ENCODE measurements around the gene KATNAL1.
"Not testable (repeated sequence)": the region's sequence is repeated elsewhere in the genome, so short reads cannot be mapped to it uniquely, and the experiment has no call there.

The KATNAL1 gene

DNA sequence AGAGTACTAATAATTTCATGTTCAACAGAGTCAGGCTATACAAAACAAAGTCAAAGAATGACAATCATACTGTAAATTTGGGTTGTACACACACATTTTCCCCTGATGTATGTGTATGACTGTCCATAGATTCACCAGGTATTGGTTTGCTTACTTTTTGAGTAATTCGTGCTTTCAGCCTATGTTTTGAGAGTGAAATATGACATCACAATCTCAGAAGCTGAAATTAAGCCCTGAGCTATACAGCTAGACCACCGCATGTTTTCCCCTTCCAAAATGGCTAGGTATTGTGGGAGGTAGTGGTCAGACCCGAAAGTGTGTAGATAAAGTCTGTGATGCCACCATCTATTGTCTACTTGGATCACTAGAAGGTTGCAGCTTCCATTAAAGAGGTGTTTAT is 102.8 kb downstream of the KATNAL1 start:
- peak; percentile 41 to 73 for ATAC-seq

DNA sequence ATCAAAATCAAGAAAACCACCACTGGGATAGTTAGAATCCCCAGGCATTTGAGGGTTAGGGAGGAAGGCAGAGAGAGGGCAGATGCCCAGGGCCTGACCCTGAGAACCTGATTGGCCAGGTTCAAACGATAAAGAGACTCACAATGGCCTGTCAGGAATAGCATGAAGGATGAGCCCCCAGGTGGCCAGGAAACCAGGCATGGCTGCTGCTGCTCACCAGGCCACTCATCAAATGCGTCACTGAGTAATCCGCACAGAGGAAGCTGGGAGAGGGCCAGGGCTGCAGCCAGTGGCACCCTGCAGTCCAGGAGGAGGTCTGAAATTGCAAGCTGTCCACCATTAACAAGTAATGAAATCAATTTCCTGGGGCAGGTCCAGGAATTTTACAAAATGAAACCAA is 111.3 kb downstream of the KATNAL1 start:
- no peak for ATAC-seq

- ATAC-seq: no peak
Observed at GRCh38 chr13:30194906-30195305, 112.4 kb downstream of the KATNAL1 start.

DNA sequence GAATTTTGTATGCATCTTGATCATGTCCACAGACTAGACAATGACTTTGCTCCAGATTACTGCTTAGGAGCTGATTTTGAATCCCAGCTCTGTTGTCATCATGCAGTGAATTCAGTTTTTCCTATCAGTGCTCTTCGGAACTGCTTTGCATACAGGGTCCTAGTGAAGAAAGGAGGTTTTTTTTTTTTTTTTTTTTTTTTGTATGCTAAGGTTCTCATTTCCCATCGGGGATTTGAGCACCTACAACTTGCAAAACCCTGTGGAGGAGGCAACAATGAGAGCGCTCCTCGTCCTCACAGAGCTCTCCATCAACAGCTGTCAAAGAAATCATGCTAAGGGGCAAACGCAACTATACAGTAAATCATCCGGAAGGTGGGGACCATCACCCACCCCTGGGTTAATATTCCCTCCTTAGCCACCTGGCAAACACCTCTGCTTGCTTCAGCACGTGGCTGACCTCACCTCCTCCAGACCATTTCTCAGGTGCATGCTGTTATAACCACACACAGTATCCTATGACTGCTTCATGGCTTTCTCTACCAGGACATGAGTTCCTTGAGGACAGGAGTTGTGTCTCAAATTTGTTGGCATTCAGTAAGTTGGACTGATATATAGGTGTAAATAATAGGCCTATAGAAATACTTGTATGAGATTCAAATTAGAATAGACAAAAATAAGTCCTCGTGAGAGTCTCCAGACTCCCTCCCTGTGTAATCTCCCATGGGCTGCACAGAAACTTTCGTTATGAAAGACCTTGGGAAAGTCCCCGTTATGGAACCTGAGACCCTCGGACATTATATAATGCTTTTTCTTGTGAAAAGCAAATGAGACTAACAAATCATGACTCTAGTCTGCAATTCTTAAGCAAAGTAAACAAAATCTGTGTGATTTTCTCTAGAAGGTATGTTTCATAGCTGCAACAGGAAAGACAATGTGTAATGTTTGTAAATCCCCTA is 113.8 kb downstream of the KATNAL1 start:
- no peak for ATAC-seq

- no peak for ATAC-seq
Observed at GRCh38 chr13:30192320-30193093, 114.8 kb downstream of the KATNAL1 start.

- no peak for ATAC-seq
Observed at GRCh38 chr13:30191491-30192100, 115.8 kb downstream of the KATNAL1 start.

DNA sequence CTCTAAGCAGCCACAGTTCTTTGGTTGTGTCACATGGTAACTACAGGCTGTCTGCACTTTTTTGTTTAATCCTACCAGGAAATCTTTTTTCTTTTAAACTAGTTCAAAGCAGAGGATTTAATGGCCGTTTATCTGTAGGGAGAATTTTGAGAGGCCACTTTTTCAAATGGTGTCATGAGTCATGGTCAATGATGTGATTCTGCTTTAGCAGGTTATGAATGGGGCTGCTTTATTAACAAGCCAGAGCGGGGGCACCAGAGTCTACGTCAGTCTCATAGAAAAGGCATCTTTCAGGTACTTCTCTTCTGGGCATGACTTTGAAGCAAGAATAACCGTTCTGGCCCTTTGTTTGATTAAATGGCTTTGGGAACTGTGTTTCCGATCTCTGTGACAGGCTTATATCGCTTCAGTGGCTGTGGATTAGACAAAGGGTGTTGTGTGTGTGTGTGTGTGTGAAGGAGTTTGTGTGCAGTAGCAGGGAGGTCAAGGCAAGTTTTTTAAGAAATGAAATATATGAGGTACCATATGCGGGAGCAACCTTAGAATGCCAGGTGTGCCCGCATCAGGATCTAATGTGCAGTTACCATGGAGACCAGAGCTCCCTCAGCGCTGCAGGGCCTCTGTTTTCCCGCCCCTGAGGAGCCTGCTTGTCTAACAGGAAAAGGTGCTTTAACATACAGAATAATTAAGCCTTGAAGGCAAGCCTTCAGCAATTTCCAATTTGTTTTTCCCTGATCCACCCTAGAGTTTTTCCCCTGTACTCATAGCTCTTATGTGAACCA is 120.5 kb downstream of the KATNAL1 start:
- no peak for ATAC-seq

DNA sequence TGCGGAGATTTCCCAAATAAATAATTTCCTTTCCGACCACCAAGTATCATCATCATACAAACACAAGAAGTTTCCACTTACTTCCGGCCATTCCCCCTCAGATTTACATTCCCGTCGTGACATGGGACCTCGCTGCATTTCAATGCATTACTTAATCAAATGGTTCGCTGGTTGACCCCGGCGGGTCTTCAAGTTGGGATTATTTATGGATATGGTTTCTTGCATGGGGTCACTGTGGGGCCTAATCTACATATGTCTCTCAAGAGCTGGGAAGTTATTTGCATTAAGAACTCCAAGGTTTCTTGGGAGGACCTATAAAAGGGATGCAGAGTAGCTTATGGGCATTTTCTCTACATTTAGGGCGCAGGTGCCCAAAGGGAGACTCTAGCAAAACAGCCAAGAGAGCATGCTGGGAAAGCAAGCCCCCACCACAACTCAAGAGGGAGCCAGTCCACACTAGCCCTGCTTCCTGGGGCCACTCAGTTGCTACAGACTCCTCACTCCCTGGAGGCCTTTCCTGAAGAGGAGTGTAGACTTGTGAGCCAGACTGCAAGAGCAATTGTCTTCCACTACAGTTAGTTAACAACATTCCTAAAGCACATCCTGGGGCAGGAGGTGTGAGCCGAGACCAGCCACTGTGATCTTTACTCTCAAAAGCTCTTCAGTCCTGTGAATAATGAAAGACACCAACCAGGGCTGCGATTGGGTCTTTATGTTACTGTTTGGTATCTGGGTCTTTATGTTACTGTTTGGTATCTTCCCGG is 125.3 kb downstream of the KATNAL1 start:
- no peak for ATAC-seq

GRCh38 chr13:30179597-30180276 is 127.6 kb downstream of the KATNAL1 start:
- no peak for ATAC-seq

DNA sequence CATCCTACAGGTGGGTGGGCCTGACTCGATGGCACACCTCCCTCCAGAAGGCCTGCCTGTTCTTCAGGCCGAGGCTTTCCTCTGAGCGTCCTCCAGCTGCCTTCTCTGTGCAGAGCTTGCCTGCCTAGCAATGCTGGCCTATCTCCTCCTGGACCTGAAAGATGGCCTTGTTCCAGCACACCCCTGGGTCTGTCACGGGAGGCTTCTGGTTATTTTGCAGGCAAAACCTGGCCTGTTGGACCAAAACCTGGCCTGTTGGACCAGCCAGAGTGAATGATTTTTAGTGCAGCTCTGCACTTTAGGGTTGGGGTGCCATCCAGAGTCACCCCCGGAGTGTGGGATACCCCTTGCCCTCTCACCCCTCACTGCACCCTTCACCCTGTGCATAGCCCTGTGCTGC is 128.4 kb downstream of the KATNAL1 start:
- ATAC-seq: no peak

DNA sequence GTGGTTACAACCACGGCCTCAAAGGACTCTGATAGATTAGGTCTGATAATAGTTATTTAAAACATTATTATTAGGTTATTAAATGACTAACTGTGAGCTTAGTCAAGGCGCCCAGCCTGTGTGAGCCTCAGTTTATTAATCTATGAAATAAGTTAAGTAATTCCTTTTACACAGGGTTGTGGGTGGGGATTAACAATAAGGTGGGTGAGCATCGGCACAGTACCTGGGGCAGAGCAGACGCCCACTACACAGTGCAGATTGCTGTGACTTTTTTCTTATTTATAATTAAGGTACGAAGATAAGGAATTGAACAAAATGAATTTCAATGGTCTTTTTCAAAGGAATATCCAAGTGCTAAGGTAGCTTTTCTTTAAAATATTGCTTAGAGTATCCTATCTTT is 132.2 kb downstream of the KATNAL1 start:
- ATAC-seq: no peak

DNA sequence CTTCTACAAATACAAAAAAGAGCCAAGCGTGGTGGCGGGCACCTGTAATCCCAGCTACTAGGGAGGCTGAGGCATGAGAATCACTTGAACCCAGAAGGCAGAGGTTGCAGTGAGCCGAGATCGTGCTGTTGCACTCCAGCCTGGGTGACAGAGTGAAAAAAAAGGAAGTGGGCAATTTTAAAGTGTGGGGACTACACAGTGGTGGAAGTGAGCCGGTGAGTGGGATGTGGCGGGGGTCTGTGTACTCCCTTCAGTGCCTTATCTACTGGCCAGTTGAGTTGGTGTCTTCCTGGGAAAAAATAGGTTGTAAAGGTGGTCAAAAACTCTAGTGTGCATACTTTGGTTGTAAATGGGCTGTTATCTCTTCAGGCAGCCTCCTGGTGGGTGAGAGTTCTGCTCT is 133.1 kb downstream of the KATNAL1 start:
- not testable (repeated sequence) for ATAC-seq

GRCh38 chr13:30173303-30173610 is 134.1 kb downstream of the KATNAL1 start:
- ATAC-seq: no peak

DNA sequence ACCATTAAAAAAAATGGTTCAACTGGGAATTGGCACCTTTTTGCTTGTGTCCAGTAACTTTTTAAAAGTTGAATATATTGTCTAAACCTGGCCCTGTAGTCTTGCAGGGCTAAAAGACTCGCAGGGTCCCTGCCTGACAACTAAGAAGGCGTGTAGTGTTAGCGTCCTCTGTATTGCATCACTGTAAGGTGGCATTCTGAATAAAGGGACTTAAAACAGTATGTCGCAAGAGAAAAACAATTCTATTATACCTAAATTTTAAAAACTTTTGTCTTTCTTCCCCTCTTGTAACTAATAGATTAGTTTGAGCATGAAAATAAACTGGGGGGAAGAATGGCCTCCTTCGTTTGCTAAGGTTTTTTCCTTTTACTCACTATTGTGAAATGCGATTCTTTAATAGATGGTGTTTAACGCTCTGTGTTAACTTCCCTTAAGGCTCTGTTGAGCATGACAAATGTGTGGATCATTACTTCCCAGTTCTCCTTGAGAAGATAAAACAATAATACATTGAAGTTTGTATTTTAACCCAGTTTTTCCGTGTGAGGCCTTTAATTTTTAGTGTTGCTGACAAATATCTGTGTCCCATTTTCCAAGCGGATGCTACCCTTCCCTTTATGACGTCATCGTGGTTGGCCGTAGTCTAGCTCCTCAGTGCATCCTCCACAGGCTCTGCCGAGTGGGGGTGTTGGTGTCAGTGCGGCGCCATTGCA is 134.6 kb downstream of the KATNAL1 start:
- ATAC-seq: no peak

GRCh38 chr13:30170569-30170968 is 136.8 kb downstream of the KATNAL1 start:
- no peak for ATAC-seq

- no peak for ATAC-seq
Observed at GRCh38 chr13:30169442-30169841, 137.9 kb downstream of the KATNAL1 start.

GRCh38 chr13:30165796-30166195 is 141.6 kb downstream of the KATNAL1 start:
- no peak for ATAC-seq

DNA sequence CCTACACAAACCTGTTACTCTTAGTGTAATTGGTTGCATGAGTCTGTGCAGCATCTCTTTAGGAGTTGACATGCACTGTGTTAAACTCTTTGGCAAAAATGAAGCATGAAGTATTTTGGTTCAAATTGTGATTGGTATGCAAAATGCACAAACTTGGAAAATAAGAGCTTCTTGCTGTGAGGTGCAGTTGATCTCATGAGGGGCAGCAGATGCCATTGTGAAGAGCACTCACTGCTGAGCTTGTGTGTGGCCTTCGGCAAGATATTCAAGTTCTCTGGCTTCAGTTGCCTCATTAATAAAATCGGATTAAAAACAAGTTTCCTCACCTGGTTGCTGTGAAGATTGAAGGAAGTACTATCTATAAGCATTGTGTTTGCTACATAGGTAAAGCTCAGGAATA is 142.3 kb downstream of the KATNAL1 start:
- ATAC-seq: no peak

DNA sequence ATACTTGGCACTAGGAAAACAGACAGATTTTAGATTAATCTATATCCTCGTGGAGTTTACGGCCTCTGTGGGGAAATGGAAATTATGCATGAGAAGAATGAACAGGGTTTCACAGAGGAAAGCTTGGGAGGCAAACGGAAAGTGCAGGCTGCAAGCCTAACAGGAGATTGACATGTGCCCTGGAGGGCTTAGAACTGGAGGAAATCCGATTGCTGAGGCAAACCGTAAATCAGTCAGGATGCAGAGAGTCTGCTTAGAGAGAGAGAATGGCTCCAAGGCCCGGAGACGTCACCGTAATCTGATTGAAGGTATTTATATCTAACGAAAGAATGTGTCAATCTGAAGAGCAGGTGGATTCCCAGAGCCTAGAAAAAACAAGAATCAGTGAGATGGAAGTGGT is 143.2 kb downstream of the KATNAL1 start:
- no peak for ATAC-seq

DNA sequence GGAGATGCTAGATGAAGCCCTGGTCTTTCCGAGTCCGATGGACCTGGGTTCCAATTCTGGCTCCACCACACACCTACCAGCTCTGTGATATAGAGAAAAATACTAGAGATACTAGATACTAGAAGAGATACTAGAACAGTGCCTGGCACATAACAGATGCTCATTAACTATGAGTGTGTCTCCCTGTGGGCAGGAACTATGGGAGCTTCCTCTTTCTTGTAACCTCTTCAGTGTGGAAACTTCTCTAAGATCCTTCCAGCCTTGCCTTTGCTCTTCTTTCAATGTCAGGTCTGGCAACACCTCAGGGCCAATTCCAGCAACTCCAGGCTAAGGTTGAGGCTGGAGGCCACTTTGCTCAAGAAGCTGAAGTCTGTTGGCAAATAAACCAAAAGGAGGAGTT is 143.9 kb downstream of the KATNAL1 start:
- ATAC-seq: no peak

- peak; percentile 91 to 94 for ATAC-seq
Observed at GRCh38 chr13:30159446-30159839, 147.9 kb downstream of the KATNAL1 start.
